ENCODE results near the gene RBFOX2.

GRCh38 chr22:35708917-35709316 lies 319.7 kb downstream of the RBFOX2 start:
- no peak for TF ChIP-seq CTCF (IDR thresholded peaks at IDR 0.05)
- no peak for TF ChIP-seq POLR2AphosphoS5 (IDR thresholded peaks at IDR 0.05)
- TF ChIP-seq POLR2A (IDR thresholded peaks at IDR 0.05) = no peak

Measured in breast epithelium (tissue), 3 donors.